NCI-H774 (cell line): ENCODE data around the gene IRF6.

Experiments
- DNase-seq: peaks from one replicate; lab custom pipeline; 2025; lab: John Stamatoyannopoulos, UW

Gene IRF6

DNA sequence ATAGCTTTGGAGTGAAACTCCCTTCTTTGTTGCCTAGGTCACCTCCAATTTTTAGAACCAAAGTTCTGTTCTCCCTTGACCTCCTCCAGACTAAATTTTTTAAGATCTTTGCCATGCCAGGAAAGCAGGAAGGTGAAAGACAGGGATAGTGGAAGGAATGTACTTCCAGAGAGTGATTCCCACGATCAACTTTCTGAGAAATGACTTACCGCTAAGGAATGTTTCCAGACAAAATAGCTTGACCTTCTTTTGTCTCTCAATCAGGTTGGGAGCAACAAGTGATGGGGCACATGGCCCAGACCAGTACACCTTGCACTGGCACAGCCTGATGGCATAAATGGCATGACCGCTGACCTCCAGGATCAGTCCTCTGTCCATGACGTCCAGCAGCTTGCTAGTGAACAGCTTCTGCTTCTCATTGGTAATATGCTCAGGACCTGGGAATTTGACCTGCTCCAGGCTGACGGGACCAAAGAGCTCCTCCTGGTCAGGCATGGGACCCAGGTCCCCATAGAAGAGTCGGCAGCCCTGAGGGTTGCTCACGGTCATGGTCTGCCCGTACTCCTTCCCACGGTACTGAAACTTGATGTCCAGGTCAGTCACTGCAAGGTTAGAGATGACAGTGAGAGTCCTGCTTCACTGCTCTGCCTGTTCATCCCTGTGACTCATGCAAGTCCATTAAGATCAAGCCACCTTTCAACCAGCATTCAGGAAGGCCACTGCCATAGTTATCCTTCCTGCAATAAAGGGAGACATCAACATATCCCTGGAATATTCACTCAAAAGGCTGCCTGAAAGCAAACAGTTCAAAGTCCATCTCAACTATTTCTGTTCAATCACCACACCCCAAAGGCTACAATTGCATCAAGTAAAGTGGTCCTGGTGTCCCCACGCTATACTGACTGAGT is 15.4 kb downstream of the IRF6 start:
- DNase-seq: no peak

DNA sequence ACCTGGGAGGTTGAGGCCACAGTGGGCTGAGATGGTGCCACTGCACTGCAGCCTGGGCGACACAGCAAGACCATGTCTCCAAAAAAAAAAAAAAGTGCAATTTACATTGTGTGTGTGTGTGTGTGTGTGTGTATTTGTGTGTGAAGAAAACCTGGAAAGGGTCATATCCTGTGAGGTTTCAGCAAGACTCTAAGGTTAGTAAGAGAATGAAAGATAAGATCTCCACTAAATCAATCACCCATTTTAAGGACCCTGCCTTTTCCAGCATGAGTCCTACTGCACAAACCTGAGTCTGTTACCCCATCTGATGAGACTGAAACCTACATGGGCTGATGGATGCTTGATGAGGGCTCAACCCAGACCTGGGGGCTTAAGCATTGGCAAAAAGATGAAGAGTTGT is 16.7 kb downstream of the IRF6 start:
- no peak for DNase-seq

DNA sequence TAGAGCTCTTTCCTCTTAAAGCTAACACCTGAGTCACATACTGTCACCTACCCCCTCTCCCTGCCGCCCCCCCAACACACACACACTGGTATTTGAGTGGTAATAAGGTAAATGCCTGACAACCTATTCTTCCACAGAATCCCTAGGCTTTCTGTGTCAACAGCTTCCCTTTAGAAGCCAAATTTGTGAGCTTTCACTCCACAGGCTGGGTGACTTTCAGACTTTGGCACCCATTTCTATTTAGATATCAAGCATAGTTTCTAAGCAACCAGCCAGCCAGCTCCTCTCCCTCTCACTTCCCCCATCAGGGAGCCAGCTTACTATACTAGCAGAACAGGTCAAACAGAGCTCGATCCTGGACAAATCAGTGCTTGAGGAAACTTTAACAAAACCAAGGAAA is 18.4 kb downstream of the IRF6 start:
- no peak for DNase-seq

DNA sequence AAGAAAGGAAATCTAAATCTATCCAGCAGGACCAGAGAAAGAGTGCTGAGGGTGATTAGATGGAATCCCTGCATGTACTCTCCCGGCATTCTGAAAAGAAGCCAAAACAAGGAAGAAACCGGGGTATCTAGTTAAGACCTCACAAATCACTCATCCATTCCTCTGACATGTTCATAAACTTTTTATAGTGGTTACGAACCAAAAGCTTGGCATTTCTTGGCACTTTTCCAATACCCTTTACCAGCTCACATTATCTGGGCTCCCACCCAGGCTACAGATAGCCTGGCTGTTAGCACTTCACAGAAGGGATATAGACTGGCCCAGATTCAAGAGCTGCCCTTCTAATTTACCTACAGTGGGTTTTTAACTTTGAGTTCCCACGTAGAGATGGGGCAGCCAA is 19.8 kb downstream of the IRF6 start:
- DNase-seq: no peak

DNA sequence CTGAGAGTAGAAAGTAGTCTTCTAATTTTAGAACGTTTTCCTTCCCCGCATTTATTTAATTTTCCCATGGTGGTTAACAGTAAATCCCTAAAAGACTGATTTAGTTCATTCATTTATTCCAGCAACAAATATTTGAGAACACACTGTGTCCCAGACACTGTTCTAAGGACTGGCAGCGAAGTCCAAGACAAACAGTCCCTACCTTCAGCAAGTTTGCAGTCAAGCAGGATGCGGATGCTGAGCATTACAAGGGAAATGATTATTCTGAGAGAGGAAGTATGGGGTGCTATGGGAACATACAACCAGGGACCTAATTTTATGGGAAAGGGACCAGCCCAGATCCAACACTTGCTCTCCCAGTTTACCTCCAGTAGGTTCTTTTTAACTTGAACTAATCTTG is 20.4 kb downstream of the IRF6 start:
- no peak for DNase-seq

DNA sequence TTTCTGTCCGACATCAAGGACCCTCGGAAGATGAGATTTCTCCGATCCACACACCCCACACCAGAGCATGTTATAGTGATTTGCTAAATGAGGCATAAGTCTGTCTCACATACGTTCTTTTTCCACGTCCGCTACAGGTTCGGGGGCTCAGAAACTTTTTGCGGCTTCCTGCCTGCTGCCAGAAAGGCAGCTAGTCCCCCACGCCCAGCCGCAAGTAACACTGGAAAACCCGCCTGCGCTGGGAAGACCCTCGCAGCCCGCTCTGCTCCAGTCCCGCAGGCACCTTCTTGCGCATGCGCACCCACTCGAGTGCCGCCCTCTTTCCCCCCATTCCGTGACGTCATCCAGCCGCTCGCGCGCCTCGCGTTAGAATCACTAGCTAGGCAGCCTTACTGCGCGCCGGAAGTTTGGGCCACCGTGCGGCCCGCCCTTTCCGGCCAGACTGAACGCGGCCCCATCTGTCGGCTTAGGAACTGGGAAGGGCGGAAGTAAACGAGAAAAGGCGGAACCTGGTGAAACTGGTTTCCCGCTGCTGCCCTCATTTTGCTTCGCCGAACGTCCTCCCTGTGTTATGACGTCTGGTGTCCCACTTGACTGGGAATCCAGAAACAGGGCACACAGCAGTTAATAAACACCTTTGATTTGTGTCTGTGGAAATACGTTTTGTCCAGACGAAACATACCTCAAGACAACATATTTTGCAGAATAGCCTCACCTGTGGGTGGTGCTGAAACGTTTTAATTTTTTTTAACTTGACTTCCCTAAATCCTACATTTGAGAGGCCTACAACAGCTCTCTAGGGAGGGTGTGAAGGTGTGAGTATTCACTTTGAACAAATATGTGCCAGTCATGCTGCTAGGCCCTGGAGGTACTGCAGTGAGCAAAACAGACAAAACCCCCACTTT is 21.4 kb downstream of the IRF6 start, which contains the start of gene C1orf74:
C1orf74 (minus strand) TSS at position 295 of the 905 bp plus-strand sequence. CDS start 925 bp downstream, outside the sequence.
- DNase-seq: peak; percentile 98

DNA sequence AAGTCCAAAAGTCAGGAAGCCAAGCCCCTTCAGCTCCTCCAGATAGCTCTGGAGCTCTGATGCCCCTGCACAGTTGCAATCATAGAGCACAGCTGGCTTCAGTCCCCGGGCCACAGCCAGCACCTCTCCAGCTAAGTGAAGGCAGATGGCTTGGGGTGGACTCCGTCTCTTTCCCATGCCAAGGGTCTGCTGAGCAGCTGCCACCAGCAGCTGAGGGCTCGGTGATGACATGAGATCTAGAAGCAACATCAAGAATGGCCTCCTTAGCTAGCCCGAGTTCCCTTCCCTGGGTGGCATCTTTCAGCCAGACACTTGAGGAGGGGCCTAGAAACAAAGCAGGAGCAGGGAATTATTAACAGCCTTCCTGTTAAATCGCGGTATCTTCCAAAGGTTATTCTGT is 22.6 kb downstream of the IRF6 start:
- no peak for DNase-seq

DNA sequence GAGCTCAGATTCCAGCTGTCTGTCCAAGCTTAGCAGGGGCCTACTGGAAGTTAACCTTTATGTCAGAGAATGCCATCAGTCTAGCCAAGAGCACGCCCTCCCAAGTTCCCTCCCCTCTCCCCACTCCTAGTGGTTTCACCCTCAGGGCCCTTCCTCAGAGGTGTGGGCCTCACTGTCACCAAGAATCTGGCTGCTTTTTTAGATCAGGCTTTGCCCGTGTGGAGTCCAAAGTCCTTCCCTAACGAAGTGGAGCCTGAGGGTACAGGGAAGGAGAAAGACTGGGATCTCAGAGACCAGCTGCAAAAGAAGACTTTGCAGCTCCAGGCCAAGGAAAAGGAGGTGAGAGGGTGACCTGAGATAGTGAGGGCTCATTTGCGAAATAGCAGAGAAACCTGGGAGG is 25.7 kb downstream of the IRF6 start:
- DNase-seq: no peak

DNA sequence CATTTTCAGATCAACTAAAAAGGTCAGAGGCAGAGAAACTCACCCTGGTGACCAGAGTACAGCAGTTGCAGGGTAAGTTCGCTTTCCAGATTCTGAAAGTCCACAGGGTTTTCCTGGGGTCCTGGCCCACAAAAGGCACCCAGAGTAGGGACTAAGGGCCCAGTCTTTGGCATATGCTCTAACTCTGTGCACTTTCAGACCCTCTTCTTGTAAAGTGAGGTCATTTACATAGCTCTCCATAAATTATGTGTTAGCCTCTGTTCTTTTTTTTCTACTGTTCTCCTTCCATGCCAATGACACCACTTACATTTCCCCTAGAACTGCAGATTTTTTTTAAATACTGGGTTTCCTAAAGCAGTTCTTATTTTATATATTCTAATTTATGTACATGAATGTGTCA is 27.8 kb downstream of the IRF6 start:
- no peak for DNase-seq

DNA sequence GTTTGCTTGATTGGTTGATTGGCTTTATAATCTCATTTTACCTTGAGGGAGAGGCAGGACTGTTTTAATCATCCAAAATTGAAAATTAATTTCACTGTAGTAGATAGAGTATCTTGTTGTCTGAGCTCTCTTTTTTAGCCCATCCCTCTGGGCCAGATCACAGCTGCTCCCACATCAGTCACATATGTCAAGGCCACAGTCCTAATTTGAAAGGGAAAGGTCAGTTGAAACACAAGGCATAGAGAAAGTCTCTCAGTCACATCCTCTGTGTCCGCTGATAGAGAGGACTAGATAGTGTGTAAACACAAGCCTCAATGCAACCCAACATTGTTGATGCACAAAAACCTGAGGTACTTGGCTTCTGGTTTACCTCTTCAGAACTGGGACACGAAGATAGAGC is 28.4 kb downstream of the IRF6 start:
- DNase-seq: no peak

DNA sequence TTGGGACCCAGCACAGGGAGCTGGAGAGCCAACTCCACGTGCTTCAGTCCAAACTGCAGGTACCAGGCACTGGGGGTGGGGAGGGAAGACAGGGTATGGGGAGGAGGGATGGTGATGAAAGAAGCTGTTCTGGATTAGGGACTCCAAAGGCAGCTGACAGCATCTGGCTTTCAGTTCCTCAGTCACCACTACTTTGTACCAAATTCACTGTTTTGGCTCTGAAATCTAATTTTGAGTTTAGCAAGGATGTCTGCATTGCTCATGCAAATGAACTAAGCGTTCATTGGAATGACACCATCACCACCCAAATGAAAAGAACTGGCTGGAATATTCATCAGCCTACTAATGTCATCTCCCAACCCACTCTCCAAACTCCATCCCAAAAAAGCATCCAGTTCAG is 30.3 kb downstream of the IRF6 start:
- DNase-seq: no peak

DNA sequence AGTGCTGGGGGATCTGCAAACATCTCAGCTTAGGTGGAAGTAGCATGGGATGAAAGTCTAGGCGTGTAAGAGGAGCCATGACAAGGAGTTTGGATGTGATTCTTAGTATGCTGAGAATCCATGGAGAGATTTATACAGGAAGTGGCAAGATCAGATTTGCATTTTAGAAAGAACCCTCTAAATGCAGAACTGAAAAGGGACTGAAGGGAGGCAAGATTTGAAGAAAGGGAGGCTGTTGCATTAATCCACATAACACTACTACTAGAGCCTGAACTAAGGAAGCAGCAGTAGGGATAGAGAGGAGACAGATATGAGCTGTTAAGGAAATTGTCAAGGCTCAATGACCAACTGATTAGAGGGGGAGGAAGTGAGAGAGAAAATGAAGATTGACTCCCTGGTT is 31.4 kb downstream of the IRF6 start:
- DNase-seq: no peak

DNA sequence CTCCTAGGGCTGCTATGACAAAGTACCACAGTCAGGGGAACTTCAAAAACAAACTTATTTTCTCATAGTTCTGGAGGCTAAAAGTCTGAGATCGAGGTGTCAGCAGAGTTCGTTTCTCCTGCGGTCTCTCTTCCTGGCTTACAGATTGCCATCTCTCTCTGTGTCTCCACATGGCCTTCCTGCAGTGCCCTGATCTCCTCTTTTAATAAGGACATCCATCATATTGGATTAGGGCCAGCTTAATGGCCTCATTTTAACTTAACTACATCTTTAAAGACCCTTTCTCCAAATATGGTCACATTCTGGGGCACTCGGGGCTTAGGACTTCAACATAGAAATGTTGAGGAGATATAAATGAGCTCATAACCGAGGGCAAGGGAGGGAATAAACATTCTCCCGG is 33.8 kb downstream of the IRF6 start:
- DNase-seq: no peak

DNA sequence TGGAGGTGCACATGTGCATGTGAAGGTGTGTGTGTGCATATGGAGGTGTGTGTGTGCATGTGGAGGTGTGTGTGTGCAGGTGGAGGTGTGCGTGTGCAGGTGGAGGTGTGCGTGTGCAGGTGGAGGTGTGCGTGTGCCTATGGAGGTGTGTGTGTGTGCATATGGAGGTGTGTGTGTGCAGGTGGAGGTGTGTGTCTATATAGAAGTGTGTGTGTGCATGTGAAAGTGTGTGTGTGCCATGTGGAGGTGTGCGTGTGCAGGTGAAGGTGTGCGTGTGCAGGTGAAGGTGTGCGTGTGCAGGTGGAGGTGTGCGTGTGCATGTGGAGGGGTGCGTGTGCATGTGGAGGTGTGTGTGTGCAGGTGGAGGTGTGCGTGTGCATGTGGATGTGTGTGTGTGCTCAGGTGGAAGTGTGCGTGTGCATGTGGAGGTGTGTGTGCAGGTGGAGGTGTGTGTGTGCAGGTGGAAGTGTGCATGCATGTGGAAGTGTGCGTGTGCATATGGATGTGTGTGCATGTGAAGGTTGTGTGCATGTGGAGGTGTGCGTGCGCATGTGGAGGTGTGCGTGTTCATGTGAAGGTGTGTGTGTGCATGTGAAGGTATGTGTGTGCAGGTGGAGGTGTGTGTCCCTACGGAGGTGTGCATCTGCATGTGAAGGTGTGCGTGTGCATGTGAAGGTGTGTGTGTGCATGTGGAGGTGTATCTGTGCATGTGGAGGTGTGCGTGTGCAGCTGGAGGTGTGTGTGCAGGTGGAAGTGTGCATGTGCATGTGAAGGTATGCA is 35.1 kb downstream of the IRF6 start:
- no peak for DNase-seq

DNA sequence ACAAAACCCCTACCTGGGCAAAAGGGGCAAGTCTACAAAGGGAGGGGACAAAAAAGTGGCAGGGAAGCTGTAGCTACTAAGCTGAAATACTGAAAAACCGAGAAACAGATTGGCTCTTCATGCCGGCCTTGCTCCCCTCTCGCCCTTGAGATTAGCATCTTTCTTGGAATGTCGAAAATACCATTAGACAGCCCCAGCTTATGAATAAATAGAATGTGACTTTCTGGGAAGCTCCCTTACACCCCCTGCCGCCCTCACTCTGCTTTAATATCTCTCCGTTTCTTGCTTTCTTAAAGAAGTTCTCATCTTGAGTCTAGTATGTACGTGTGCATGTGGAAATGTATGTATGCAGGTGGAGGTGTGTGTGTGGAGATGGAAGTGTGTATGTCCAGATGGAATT is 36.0 kb downstream of the IRF6 start:
- DNase-seq: no peak

DNA sequence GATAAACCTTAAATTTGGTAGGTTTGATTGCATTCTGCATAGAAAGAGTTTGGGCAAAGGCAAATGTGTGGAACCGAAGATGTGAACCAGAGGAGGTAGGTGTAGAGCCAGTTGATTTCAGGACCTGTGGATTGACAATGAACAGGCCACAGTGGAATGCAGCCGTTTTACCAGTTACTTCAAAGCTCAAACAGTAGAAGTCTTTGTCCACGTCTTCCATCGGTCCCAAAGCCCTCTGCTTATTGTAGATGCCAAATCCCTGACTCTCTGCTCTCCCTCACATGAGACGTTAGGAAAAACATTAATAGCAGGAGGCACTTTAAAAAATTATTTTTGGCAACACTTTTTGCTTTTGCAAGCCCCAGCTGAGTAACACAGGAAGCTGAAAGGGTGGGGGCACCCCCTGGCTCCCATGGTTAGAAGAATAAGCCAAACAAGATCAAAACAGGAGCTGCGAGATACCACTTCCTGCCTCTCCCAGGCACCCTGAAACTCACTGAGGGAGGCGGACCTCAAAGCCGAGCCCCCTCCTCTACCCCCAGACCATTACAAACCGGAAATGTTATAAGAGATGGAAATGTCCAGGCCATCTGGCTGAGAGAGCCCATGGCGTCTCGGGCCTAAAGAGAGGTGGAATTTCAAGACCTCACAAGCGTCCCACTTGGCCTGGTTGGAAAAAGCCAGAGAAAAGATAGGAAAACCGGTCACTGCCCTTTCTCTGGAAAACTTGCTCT is 36.6 kb downstream of the IRF6 start:
- no peak for DNase-seq

DNA sequence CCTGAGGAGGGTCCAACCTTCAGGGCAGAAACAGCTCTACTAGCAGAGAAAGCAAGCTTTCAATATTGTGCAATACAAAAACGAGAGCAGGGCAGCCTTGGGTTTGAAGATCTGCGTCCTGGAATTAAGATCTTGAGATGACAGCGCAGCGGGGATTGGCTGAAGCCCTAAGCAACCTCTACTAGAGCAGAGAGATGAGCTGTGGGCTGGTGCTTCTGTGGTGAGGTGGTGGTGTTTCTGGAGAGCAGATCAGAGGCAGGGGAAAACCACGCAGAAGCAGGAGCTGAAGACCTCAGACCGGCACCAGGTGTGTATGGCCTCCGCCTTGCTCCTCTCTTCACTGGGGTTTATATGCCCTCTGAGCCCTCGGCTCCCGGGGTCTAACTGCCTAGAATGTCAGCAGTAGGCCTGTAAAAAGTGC is 37.6 kb downstream of the IRF6 start:
- no peak for DNase-seq

DNA sequence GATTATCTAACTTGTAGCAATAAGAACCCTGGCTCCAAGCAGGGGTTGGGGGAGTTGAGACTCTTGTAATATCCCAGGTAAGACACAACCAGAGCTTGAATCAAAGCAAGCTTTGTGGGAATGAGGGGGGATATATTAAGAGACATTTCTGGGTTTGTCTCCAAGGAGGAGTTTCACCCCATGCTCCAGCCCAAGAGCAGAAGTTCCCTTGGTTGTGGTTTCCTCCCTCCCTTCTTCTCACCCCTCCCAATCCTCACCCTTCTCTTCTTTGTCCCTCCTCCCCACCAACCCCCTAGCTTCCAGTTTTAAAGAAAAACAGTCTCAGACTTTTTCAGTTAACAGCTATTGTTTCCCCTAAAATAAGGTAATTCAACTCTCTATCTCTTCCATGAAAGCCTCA is 38.2 kb downstream of the IRF6 start:
- DNase-seq: no peak

DNA sequence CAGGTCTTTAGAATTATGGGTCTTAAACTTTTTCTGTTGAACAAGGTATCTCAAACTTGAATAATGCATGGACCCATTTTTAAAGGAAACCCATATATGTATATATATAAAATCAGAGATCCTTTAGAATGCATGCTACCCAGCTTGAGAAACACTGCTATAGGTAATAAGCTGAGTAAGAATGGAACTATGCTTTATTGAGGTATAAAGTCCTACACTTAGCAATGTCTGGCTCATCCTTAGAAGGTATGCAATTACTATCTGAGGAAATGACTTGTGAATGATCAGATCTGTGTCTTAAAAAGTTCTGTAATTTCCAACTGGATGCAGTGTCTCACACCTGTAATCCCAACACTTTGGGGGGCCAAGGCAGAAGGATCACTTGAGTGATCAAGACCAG is 38.8 kb downstream of the IRF6 start:
- no peak for DNase-seq

DNA sequence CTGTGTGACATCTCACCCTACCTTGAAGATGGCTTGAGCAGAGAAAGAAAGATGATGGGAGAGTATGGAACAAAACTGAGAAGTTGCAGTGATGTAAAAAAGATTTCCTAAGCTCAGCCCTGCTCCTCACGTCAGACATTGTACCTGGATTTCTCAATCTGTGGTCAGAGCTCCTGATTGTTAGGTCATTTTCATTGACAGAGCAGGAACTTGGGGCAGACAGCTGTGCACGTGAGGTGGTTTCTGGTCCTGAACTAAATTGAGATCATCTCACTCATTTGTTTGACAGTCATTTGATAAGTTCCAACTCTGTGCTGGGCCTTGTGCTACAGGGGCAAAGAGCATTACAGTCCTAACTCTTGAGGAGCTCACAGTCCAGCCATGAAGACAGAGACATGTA is 39.9 kb downstream of the IRF6 start:
- DNase-seq: no peak

DNA sequence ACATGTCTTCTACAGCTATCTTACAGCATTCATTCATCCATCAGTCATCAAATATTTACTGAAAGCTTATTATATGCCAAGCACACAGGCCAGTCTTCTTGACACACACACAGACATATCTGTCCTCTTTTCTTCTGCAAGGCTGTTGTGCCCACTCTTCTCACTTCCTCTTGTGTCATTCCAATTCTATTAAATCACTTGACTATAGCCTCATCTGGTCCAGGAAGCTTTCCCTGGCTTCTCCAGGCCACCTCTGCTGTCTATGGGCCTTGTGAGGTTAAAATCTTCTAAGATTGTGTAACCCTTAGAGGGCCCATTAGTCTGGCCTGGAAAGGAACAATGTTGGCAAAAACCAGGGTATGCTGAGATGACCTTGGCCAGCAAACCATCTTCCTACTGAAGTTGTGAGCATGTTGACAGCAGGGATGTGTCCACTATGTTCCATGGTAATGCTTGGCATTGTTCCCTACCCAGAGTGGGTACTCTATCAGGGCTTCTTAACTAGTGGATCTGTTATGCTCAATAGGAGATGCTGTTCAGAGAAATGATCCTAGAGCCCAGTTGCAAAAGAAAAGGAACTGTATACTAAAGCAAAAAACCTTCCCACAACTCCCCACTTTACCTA is 44.8 kb downstream of the IRF6 start:
- no peak for DNase-seq
